Type B pancreatic cell (in vitro differentiated cells): Measurements from ENCODE around the gene DDHD1. TPM values are rescaled to one million over a fixed set of nuclear protein-coding genes. Genes with fewer than 3 reads are reported as not detected.
"Not testable (repeated sequence)": the region's sequence is repeated elsewhere in the genome, so short reads cannot be mapped to it uniquely, and the experiment has no call there.

Experiments used
- DNase-seq: peaks from one replicate; pipeline ENCODE4 v3.0.0; 2021; ENCODE audit warnings: mixed read lengths; ENCODE audit not compliant: unreplicated experiment; ENCODE audit errors: extremely low spot score
- H3K27ac Mint-ChIP-seq: 2 replicates; pipeline ENCODE4 v1.8.0; 2021; ENCODE audit warnings: mild to moderate bottlenecking, mixed read lengths
- H3K27me3 Mint-ChIP-seq: 2 replicates; pipeline ENCODE4 v1.8.0; 2021; ENCODE audit warnings: mixed read lengths
- H3K36me3 Mint-ChIP-seq: 2 replicates; pipeline ENCODE4 v1.8.0; 2021; ENCODE audit warnings: mixed read lengths
- H3K4me1 Mint-ChIP-seq: one replicate; pipeline ENCODE4 v1.8.0; 2021; ENCODE audit warnings: mixed read lengths; ENCODE audit not compliant: unreplicated experiment
- H3K4me3 Mint-ChIP-seq: 2 replicates; pipeline ENCODE4 v1.8.0; 2021; ENCODE audit warnings: mild to moderate bottlenecking, mixed read lengths
- H3K9me3 Mint-ChIP-seq: 2 replicates; pipeline ENCODE4 v1.8.0; 2021; ENCODE audit warnings: mixed read lengths
- CTCF ChIP-seq: fragments of 200-600 bp; sonication (generic); conservative IDR thresholded peaks from 2 replicates; pipeline ENCODE4 v1.5.0; 2021; ENCODE audit warnings: antibody characterized with exemption, mild to moderate bottlenecking
- total RNA-seq: library from RNA; stranded (reverse); gene quantifications from 2 replicates; pipeline ENCODE4 v1.2.1, GENCODE V29; 2021; ENCODE audit warnings: low replicate concordance

Gene DDHD1
- total RNA-seq, 1 donor from 2014 or later = 19.1 TPM

- Mint-ChIP-seq H3K36me3 (peaks cover 3% of the 10 kb centered on the region), H3K27me3 (no peaks in the 10 kb centered on the region), H3K4me3 (no peak overlapping the region), H3K27ac (no peak overlapping the region), H3K4me1 (no peaks in the 10 kb centered on the region), H3K9me3 (no peaks in the 10 kb centered on the region)
- DNase-seq = no peak
- TF ChIP-seq CTCF = no peak
These were observed 44.6 kb downstream of the DDHD1 start for GRCh38 chr14:53108292-53109104.

- DNase-seq = no peak
- Mint-ChIP-seq H3K4me1 (no peaks in the 10 kb centered on the region), H3K36me3 (peaks cover 3% of the 10 kb centered on the region), H3K9me3 (no peaks in the 10 kb centered on the region), H3K27ac (no peak overlapping the region), H3K4me3 (no peak overlapping the region), H3K27me3 (no peaks in the 10 kb centered on the region)
- no peak for TF ChIP-seq CTCF
These were observed 46.4 kb downstream of the DDHD1 start for GRCh38 chr14:53106768-53107167.

- H3K4me1 Mint-ChIP-seq = no peaks in the 10 kb centered on the region
- H3K9me3 Mint-ChIP-seq = no peaks in the 10 kb centered on the region
- no peak overlapping the region for H3K4me3 Mint-ChIP-seq
- no peak overlapping the region for H3K27ac Mint-ChIP-seq
- TF ChIP-seq CTCF = no peak
- peaks cover 3% of the 10 kb centered on the region for H3K36me3 Mint-ChIP-seq
- H3K27me3 Mint-ChIP-seq = no peaks in the 10 kb centered on the region
- no peak for DNase-seq
These were observed 49.3 kb downstream of the DDHD1 start for GRCh38 chr14:53103636-53104340.

GRCh38 chr14:53093206-53093605, 59.9 kb downstream of the DDHD1 start:
- no peak for TF ChIP-seq CTCF
- no peaks in the 10 kb centered on the region for H3K27me3 Mint-ChIP-seq
- no peaks in the 10 kb centered on the region for H3K4me1 Mint-ChIP-seq
- DNase-seq = no peak
- H3K9me3 Mint-ChIP-seq = no peaks in the 10 kb centered on the region
- no peak overlapping the region for H3K27ac Mint-ChIP-seq
- H3K36me3 Mint-ChIP-seq = peaks cover 14% of the 10 kb centered on the region
- no peak overlapping the region for H3K4me3 Mint-ChIP-seq

GRCh38 chr14:53090853-53091252, 62.3 kb downstream of the DDHD1 start:
- peaks cover 5% of the 10 kb centered on the region for H3K9me3 Mint-ChIP-seq
- no peak for TF ChIP-seq CTCF
- H3K27me3 Mint-ChIP-seq = no peaks in the 10 kb centered on the region
- no peak overlapping the region for H3K27ac Mint-ChIP-seq
- H3K4me1 Mint-ChIP-seq = no peaks in the 10 kb centered on the region
- peaks cover 20% of the 10 kb centered on the region for H3K36me3 Mint-ChIP-seq
- DNase-seq = no peak
- H3K4me3 Mint-ChIP-seq = no peak overlapping the region

- Mint-ChIP-seq H3K36me3 (peaks cover 24% of the 10 kb centered on the region), H3K9me3 (peaks cover 10% of the 10 kb centered on the region)
- DNase-seq, H3K4me1 Mint-ChIP-seq, H3K27me3 Mint-ChIP-seq, H3K27ac Mint-ChIP-seq, H3K4me3 Mint-ChIP-seq: not testable (repeated sequence)
These were observed 68.2 kb downstream of the DDHD1 start for GRCh38 chr14:53084954-53085353.
